HCT116 (cell line): ENCODE results near the gene ZMYND11.
A peak's percentile ranks its signal among the peaks of the same experiment; 100 is the strongest.

Source experiments
- CBX3 ChIP-seq: IDR thresholded peaks from 2 replicates; pipeline ENCODE4 v1.6.1; 2012; ENCODE audit warnings: low read depth
- POLR2A ChIP-seq: IDR thresholded peaks from 2 replicates; pipeline ENCODE4 v1.7.0; 2011; ENCODE audit warnings: borderline replicate concordance; ENCODE audit not compliant: insufficient read depth, insufficient read length; ENCODE audit errors: extremely low read depth
- POLR2AphosphoS5 ChIP-seq: IDR thresholded peaks from 2 replicates; pipeline ENCODE4 v1.6.1; 2011; ENCODE audit warnings: mild to moderate bottlenecking, low read depth, low read length, moderate library complexity
- RAD21 ChIP-seq: IDR thresholded peaks from 2 replicates; pipeline ENCODE4 v1.6.1; 2012; ENCODE audit warnings: low read depth, mild to moderate bottlenecking
- SIN3A ChIP-seq: IDR thresholded peaks from 2 replicates; pipeline ENCODE4 v1.6.1; 2012; ENCODE audit warnings: low read depth
- SP1 ChIP-seq: IDR thresholded peaks from 2 replicates; pipeline ENCODE4 v1.6.1; 2012; ENCODE audit warnings: low read depth
- TCF7L2 ChIP-seq: IDR thresholded peaks from 2 replicates; pipeline ENCODE4 v1.7.0; 2011; ENCODE audit warnings: borderline replicate concordance, inconsistent platforms; ENCODE audit not compliant: insufficient read depth, insufficient read length; ENCODE audit errors: extremely low read depth
- TF ChIP-seq, protein P1 (sequence below), 3 experiments: fragments of 200-600 bp in 1 of 3; sonication (generic) in 1 of 3; IDR thresholded peaks in 2 of 3; conservative IDR thresholded peaks in 1 of 3; 2 replicates each; pipeline ENCODE4 v1.5.1; 2012 to 2017; ENCODE audit warnings: low read depth in 2 of 3, low read length in 2 of 3, antibody characterized with exemption in 1 of 3, borderline replicate concordance in 1 of 3, control low read depth in 1 of 3, mild to moderate bottlenecking in 1 of 3, mixed read lengths in 1 of 3, mixed run types in 1 of 3, moderate library complexity in 1 of 3; ENCODE audit not compliant: insufficient read depth in 1 of 3
- TF ChIP-seq, protein P2 (sequence below): IDR thresholded peaks from 2 replicates; pipeline ENCODE4 v1.6.1; 2012

DNA sequence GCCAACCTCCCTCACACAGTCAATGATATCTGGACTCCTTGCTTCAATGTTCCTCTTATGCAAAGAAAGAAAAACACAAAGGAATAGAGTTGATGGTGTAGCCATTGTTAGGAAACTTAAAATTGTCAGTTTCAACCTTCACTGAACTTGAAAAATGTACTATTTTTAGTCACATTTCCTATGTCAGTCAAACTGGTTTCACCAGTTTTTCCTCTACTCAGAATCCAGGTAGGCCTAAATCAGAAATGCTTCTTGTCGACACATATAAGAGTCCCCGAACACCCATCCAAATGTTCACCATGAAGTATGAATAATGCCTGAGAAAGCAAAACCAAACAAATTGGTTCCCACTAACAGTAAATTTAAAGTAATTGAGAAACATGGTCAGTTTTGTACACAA is 42.4 kb upstream of the ZMYND11 start:
- TF ChIP-seq, protein P1, sequence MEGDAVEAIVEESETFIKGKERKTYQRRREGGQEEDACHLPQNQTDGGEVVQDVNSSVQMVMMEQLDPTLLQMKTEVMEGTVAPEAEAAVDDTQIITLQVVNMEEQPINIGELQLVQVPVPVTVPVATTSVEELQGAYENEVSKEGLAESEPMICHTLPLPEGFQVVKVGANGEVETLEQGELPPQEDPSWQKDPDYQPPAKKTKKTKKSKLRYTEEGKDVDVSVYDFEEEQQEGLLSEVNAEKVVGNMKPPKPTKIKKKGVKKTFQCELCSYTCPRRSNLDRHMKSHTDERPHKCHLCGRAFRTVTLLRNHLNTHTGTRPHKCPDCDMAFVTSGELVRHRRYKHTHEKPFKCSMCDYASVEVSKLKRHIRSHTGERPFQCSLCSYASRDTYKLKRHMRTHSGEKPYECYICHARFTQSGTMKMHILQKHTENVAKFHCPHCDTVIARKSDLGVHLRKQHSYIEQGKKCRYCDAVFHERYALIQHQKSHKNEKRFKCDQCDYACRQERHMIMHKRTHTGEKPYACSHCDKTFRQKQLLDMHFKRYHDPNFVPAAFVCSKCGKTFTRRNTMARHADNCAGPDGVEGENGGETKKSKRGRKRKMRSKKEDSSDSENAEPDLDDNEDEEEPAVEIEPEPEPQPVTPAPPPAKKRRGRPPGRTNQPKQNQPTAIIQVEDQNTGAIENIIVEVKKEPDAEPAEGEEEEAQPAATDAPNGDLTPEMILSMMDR (IDR thresholded peaks at IDR 0.05 in 2 of 3, conservative IDR thresholded peaks at IDR 0.05 in 1 of 3; ENCODE audit: borderline replicate concordance in 1 of 3, insufficient read depth in 1 of 3, low read depth in 2 of 3, low read length in 2 of 3) = no peak
- TF ChIP-seq CBX3 (0 out of 2 replicates have a peak, but pooled peaks have one; percentile 22), TCF7L2 (no peak), POLR2A (no peak), RAD21 (0 out of 2 replicates have a peak, but pooled peaks have one; percentile 27), SIN3A (no peak), POLR2AphosphoS5 (peak; percentile 22; the same call in 1 of the 2 replicates), SP1 (peak; percentile 81)
- TF ChIP-seq, protein P2, sequence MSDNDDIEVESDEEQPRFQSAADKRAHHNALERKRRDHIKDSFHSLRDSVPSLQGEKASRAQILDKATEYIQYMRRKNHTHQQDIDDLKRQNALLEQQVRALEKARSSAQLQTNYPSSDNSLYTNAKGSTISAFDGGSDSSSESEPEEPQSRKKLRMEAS = no peak
